Activated CD4-positive, alpha-beta memory T cell treated with anti-CD3 and anti-CD28 coated beads for 36 hours (primary cell): ENCODE measurements around the gene AVL9. TPM values are rescaled to one million over a fixed set of nuclear protein-coding genes. Genes with fewer than 3 reads are reported as not detected.
"Not testable (repeated sequence)": the region's sequence is repeated elsewhere in the genome, so short reads cannot be mapped to it uniquely, and the experiment has no call there.

Experiments
- CTCF ChIA-PET: fragments of 350-600 bp; sonication (Branson Sonifier 250); formaldehyde crosslinking; loops from one replicate; lab custom pipeline; 2021; ENCODE audit warnings: antibody characterized with exemption, inconsistent platforms; lab: Charles Lee
- POLR2A ChIA-PET: fragments of 350-600 bp; sonication (Branson Sonifier 250); formaldehyde crosslinking; loops from one replicate; lab custom pipeline; 2021; ENCODE audit warnings: antibody characterized with exemption; lab: Charles Lee
- DNase-seq: peaks from one replicate; pipeline ENCODE4 v3.0.0-alpha.2; 2020
- H3K27ac Mint-ChIP-seq: one replicate; pipeline ENCODE4 v1.8.0; 2021; ENCODE audit warnings: mixed read lengths
- H3K27me3 Mint-ChIP-seq: one replicate; pipeline ENCODE4 v1.8.0; 2021; ENCODE audit warnings: mixed read lengths
- H3K36me3 Mint-ChIP-seq: one replicate; pipeline ENCODE4 v1.8.0; 2021; ENCODE audit warnings: mixed read lengths
- H3K4me1 Mint-ChIP-seq: one replicate; pipeline ENCODE4 v1.8.0; 2021; ENCODE audit warnings: low read depth, mixed read lengths
- H3K4me3 Mint-ChIP-seq: one replicate; pipeline ENCODE4 v1.8.0; 2021; ENCODE audit warnings: mild to moderate bottlenecking, mixed read lengths
- H3K9me3 Mint-ChIP-seq: one replicate; pipeline ENCODE4 v1.8.0; 2021; ENCODE audit warnings: mixed read lengths
- intact Hi-C: fragments of 100-400 bp; cut with micrococcal nuclease; formaldehyde crosslinking; loops from one replicate; pipeline ENCODE4 v1.15.1; 2023
- total RNA-seq, 2 experiments: library from RNA; stranded (reverse); gene quantifications; one replicate each; pipeline ENCODE4 v1.2.3, GENCODE V29; 2021

The AVL9 gene
- 10 to 100 TPM; 39.6 to 44.2 TPM for total RNA-seq

- ChIA-PET POLR2A (interaction anchor here (1.0 to 1.5 kb wide), 5 partner anchors 11 to 567 kb away, joined by 3 to 14 read pairs (median 4); partner anchors contain the start of gene NT5C3A), CTCF (interaction anchor here (0.7 kb wide), 1 partner anchor 93 kb away, joined by 3 read pairs; no protein-coding TSS in a partner anchor)
- Mint-ChIP-seq H3K9me3 (no peaks in the 10 kb centered on the region), H3K4me3 (peak within 1 kb of the TSS; percentile 86), H3K4me1 (peaks cover 35% of the 10 kb centered on the region), H3K36me3 (peaks cover 10% of the 10 kb centered on the region), H3K27me3 (no peaks in the 10 kb centered on the region), H3K27ac (peak within 1 kb of the TSS; percentile 93)
- peak; percentile 100 for DNase-seq
- intact Hi-C loops = loop anchor here (1.0 to 10.0 kb wide), 10 partner anchors 11 to 1991 kb away; partner anchors contain the start of genes GARS1, GGCT and NT5C3A
Measured at GRCh38 chr7:32495298-32496051, at the start of gene AVL9. Gene AVL9 (plus strand): TSS chr7:32495489. CDS start chr7:32495710, 221 bp downstream.

GRCh38 chr7:32447218-32447617 is 48.1 kb upstream of the AVL9 start:
- H3K4me3 Mint-ChIP-seq = no peak overlapping the region
- H3K9me3 Mint-ChIP-seq = no peaks in the 10 kb centered on the region
- H3K27ac Mint-ChIP-seq = no peak overlapping the region
- DNase-seq = no peak
- intact Hi-C loops = no loop called here
- H3K27me3 Mint-ChIP-seq = peaks cover 2% of the 10 kb centered on the region
- ChIA-PET POLR2A (no interaction called here), CTCF (no interaction called here)
- H3K36me3 Mint-ChIP-seq = no peaks in the 10 kb centered on the region
- H3K4me1 Mint-ChIP-seq = no peaks in the 10 kb centered on the region

GRCh38 chr7:32453341-32454011 is 41.8 kb upstream of the AVL9 start:
- no peak for DNase-seq
- Mint-ChIP-seq H3K4me1 (no peaks in the 10 kb centered on the region), H3K9me3 (no peaks in the 10 kb centered on the region), H3K4me3 (no peak overlapping the region), H3K27ac (no peak overlapping the region), H3K36me3 (no peaks in the 10 kb centered on the region), H3K27me3 (peaks cover 14% of the 10 kb centered on the region)
- intact Hi-C loops = no loop called here
- ChIA-PET POLR2A (no interaction called here), CTCF (no interaction called here)

GRCh38 chr7:32458025-32458424 is 37.3 kb upstream of the AVL9 start:
- no peaks in the 10 kb centered on the region for H3K36me3 Mint-ChIP-seq
- ChIA-PET POLR2A (no interaction called here), CTCF (no interaction called here)
- intact Hi-C loops = no loop called here
- peaks cover 15% of the 10 kb centered on the region for H3K27me3 Mint-ChIP-seq
- H3K27ac Mint-ChIP-seq = no peak overlapping the region
- no peak overlapping the region for H3K4me3 Mint-ChIP-seq
- H3K9me3 Mint-ChIP-seq = no peaks in the 10 kb centered on the region
- DNase-seq = no peak
- H3K4me1 Mint-ChIP-seq = no peaks in the 10 kb centered on the region

GRCh38 chr7:32459788-32460187 is 35.5 kb upstream of the AVL9 start:
- Mint-ChIP-seq H3K27ac (no peak overlapping the region), H3K36me3 (no peaks in the 10 kb centered on the region), H3K4me1 (no peaks in the 10 kb centered on the region), H3K4me3 (no peak overlapping the region), H3K9me3 (no peaks in the 10 kb centered on the region), H3K27me3 (peaks cover 11% of the 10 kb centered on the region)
- no peak for DNase-seq
- CTCF ChIA-PET = interaction anchor here (1.3 kb wide), 1 partner anchor 20 kb away, joined by 3 read pairs; no protein-coding TSS in a partner anchor
- intact Hi-C loops = no loop called here
- POLR2A ChIA-PET = no interaction called here

GRCh38 chr7:32461484-32461883 is 33.8 kb upstream of the AVL9 start:
- Mint-ChIP-seq H3K36me3 (no peaks in the 10 kb centered on the region), H3K4me3 (no peak overlapping the region), H3K9me3 (no peaks in the 10 kb centered on the region), H3K27me3 (peaks cover 11% of the 10 kb centered on the region), H3K27ac (no peak overlapping the region), H3K4me1 (no peaks in the 10 kb centered on the region)
- intact Hi-C loops = no loop called here
- ChIA-PET POLR2A (no interaction called here), CTCF (no interaction called here)
- no peak for DNase-seq

GRCh38 chr7:32462451-32462850 is 32.8 kb upstream of the AVL9 start:
- intact Hi-C loops = no loop called here
- ChIA-PET POLR2A (no interaction called here), CTCF (no interaction called here)
- Mint-ChIP-seq H3K27ac (no peak overlapping the region), H3K9me3 (no peaks in the 10 kb centered on the region), H3K4me1 (no peaks in the 10 kb centered on the region), H3K27me3 (peaks cover 4% of the 10 kb centered on the region), H3K36me3 (no peaks in the 10 kb centered on the region), H3K4me3 (no peak overlapping the region)
- DNase-seq = no peak

- DNase-seq = no peak
- Mint-ChIP-seq H3K4me3 (no peak overlapping the region), H3K27me3 (peaks cover 3% of the 10 kb centered on the region), H3K27ac (no peak overlapping the region), H3K4me1 (no peaks in the 10 kb centered on the region), H3K9me3 (no peaks in the 10 kb centered on the region), H3K36me3 (no peaks in the 10 kb centered on the region)
- CTCF ChIA-PET = no interaction called here
- POLR2A ChIA-PET = no interaction called here
- intact Hi-C loops = no loop called here
Measured at GRCh38 chr7:32462977-32463376, 32.3 kb upstream of the AVL9 start.

GRCh38 chr7:32464641-32465416 is 30.5 kb upstream of the AVL9 start:
- H3K4me3 Mint-ChIP-seq, H3K9me3 Mint-ChIP-seq, H3K27ac Mint-ChIP-seq, POLR2A ChIA-PET, DNase-seq, H3K36me3 Mint-ChIP-seq, H3K27me3 Mint-ChIP-seq, CTCF ChIA-PET, H3K4me1 Mint-ChIP-seq, intact Hi-C loops: not testable (repeated sequence)

GRCh38 chr7:32470004-32470403 is 25.3 kb upstream of the AVL9 start:
- CTCF ChIA-PET, H3K36me3 Mint-ChIP-seq, H3K9me3 Mint-ChIP-seq, intact Hi-C loops, H3K27me3 Mint-ChIP-seq, H3K4me3 Mint-ChIP-seq, H3K27ac Mint-ChIP-seq, POLR2A ChIA-PET, H3K4me1 Mint-ChIP-seq, DNase-seq: not testable (repeated sequence)

GRCh38 chr7:32470871-32471270 is 24.4 kb upstream of the AVL9 start:
- H3K9me3 Mint-ChIP-seq = no peaks in the 10 kb centered on the region
- no peaks in the 10 kb centered on the region for H3K4me1 Mint-ChIP-seq
- H3K4me3 Mint-ChIP-seq = no peak overlapping the region
- H3K27me3 Mint-ChIP-seq = peaks cover 3% of the 10 kb centered on the region
- no peak for DNase-seq
- H3K36me3 Mint-ChIP-seq = no peaks in the 10 kb centered on the region
- ChIA-PET CTCF (no interaction called here), POLR2A (no interaction called here)
- intact Hi-C loops = no loop called here
- H3K27ac Mint-ChIP-seq = no peak overlapping the region

- Mint-ChIP-seq H3K9me3 (no peaks in the 10 kb centered on the region), H3K36me3 (no peaks in the 10 kb centered on the region), H3K27ac (no peak overlapping the region), H3K4me1 (no peaks in the 10 kb centered on the region), H3K27me3 (peaks cover 3% of the 10 kb centered on the region), H3K4me3 (no peak overlapping the region)
- ChIA-PET POLR2A (no interaction called here), CTCF (no interaction called here)
- DNase-seq = no peak
- intact Hi-C loops = no loop called here
Measured at GRCh38 chr7:32472015-32472414, 23.3 kb upstream of the AVL9 start.
